Nephron progenitor cell (in vitro differentiated cells): ENCODE measurements around the gene RGS8.

ENCODE experiments used
- DNase-seq: peaks from one replicate; pipeline ENCODE4 v3.0.0; 2021
- H3K27ac Mint-ChIP-seq: 2 replicates; pipeline ENCODE4 v1.8.0; 2021; ENCODE audit warnings: mild to moderate bottlenecking, moderate library complexity, mixed read lengths
- H3K27me3 Mint-ChIP-seq: 2 replicates; pipeline ENCODE4 v1.8.0; 2021; ENCODE audit warnings: mild to moderate bottlenecking, low read depth, mixed read lengths; ENCODE audit not compliant: poor library complexity
- H3K36me3 Mint-ChIP-seq: 2 replicates; pipeline ENCODE4 v1.8.0; 2021; ENCODE audit warnings: low read depth, mixed read lengths
- H3K4me1 Mint-ChIP-seq: 2 replicates; pipeline ENCODE4 v1.8.0; 2021; ENCODE audit warnings: mixed read lengths
- H3K4me3 Mint-ChIP-seq: 2 replicates; pipeline ENCODE4 v1.8.0; 2021; ENCODE audit warnings: mild to moderate bottlenecking, moderate library complexity, mixed read lengths
- H3K9me3 Mint-ChIP-seq: 2 replicates; pipeline ENCODE4 v1.8.0; 2021; ENCODE audit warnings: mild to moderate bottlenecking, moderate library complexity, mixed read lengths
- TF ChIP-seq, protein P1 (sequence below): fragments of 200-600 bp; sonication (generic); IDR thresholded peaks from 2 replicates; pipeline ENCODE4 v1.5.0; 2021; ENCODE audit warnings: antibody characterized with exemption

The RGS8 gene

DNA sequence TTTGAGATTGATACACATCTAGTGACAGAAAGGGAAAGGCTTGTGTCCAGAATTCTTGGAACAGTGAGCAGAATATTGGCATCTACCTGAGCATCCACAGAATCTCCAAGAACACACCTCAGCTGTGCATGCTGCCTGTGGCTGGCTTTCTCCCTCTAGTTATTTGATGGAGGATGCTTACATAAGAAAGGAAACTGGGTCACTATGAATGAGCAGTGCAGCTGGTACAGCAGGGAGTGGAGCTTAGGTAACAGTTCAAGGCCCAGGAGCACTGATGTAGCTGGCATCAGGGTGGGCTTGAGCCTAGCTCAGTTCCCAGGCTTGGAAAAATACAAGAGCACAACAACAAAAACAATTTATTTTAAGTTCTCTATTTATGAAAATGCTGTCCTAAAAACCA lies 26.3 kb downstream of the RGS8 start:
- H3K4me1 Mint-ChIP-seq = peaks cover 14% of the 10 kb centered on the region
- no peaks in the 10 kb centered on the region for H3K9me3 Mint-ChIP-seq
- DNase-seq = no peak
- H3K27me3 Mint-ChIP-seq = peaks cover 25% of the 10 kb centered on the region
- H3K27ac Mint-ChIP-seq = no peak overlapping the region
- TF ChIP-seq, protein P1, sequence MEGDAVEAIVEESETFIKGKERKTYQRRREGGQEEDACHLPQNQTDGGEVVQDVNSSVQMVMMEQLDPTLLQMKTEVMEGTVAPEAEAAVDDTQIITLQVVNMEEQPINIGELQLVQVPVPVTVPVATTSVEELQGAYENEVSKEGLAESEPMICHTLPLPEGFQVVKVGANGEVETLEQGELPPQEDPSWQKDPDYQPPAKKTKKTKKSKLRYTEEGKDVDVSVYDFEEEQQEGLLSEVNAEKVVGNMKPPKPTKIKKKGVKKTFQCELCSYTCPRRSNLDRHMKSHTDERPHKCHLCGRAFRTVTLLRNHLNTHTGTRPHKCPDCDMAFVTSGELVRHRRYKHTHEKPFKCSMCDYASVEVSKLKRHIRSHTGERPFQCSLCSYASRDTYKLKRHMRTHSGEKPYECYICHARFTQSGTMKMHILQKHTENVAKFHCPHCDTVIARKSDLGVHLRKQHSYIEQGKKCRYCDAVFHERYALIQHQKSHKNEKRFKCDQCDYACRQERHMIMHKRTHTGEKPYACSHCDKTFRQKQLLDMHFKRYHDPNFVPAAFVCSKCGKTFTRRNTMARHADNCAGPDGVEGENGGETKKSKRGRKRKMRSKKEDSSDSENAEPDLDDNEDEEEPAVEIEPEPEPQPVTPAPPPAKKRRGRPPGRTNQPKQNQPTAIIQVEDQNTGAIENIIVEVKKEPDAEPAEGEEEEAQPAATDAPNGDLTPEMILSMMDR = no peak
- H3K36me3 Mint-ChIP-seq = no peaks in the 10 kb centered on the region
- H3K4me3 Mint-ChIP-seq = no peak overlapping the region

DNA sequence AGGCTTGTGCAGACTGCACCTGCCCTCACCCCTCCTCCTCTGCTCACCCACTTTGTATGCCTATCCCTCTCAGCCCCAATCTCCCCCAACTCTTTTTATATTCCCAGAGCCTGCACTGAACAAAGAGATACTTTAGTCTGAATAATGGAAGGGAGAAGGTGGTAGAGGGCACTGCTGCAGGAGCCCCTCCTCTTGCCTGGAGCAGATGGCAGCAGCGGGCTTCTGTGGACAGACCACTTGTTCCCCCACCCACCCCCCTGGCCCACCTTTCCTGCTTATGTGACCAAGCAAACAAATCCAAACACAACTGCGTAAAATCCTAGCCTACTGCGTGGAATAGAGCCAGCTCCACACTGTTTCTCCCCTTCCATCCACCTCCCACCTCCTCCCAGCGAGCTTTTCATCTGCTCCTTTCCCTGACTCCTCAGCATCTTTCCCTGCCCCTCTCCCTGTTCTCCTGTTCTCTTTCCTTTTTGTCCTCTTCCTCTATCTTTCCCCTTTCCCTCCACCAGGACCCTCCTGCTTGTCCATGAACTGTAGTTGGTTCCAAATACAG lies 27.5 kb downstream of the RGS8 start:
- TF ChIP-seq, protein P1 = no peak
- H3K4me1 Mint-ChIP-seq = peaks cover 6% of the 10 kb centered on the region
- no peak overlapping the region for H3K27ac Mint-ChIP-seq

DNA sequence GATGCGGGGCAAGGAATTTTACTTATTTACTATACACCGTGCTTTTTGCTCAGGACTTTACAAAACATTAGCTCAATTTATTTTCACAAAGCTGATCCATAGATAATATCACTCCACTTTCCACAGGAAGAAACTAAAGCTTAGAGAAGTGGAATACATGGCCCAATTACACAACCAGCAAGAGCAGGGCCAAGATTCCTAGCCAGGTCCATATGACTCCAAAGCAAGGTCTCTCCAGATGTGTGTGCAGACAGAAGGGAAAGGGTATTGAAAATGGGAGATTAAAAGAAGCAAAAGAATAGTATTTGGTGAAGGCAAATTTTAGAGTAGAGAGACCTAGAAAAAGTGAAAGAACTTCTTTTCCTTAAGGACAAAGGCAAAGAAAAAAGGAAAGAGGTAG lies 30.4 kb downstream of the RGS8 start:
- TF ChIP-seq, protein P1 = no peak
- DNase-seq = no peak
- Mint-ChIP-seq H3K4me3 (no peak overlapping the region), H3K27me3 (peaks cover 15% of the 10 kb centered on the region), H3K27ac (no peak overlapping the region), H3K36me3 (no peaks in the 10 kb centered on the region), H3K9me3 (no peaks in the 10 kb centered on the region), H3K4me1 (no peaks in the 10 kb centered on the region)

More for the DNA sequence above, 27.5 kb downstream of the RGS8 start:
- Mint-ChIP-seq H3K9me3 (no peaks in the 10 kb centered on the region), H3K36me3 (no peaks in the 10 kb centered on the region), H3K27me3 (peaks cover 20% of the 10 kb centered on the region), H3K4me3 (no peak overlapping the region)
- DNase-seq = no peak

DNA sequence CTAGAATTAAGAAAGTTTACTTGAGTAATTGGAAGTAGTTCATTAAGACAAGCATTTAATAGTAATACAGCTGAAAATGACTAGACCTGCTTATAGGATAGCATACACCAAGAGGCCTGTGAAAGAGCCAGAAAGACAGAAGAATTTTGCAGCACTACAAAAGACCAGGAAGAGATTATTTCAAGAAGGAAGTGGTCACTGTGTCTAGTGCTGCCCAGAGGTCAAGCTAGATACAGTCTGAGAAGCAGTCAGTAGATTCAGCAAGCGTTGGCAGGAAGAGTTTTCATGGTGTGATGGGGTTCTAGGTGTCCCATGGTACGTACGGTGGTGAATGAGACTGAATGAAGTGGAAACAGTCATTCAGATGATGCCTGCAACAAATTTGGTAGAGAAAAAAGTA lies 31.5 kb downstream of the RGS8 start:
- DNase-seq = no peak
- Mint-ChIP-seq H3K4me3 (no peak overlapping the region), H3K9me3 (no peaks in the 10 kb centered on the region), H3K36me3 (no peaks in the 10 kb centered on the region), H3K4me1 (no peaks in the 10 kb centered on the region), H3K27ac (no peak overlapping the region), H3K27me3 (peaks cover 13% of the 10 kb centered on the region)
- TF ChIP-seq, protein P1 = no peak

GRCh38 chr1:182651339-182651724 lies 33.1 kb downstream of the RGS8 start:
- Mint-ChIP-seq H3K27me3 (no peaks in the 10 kb centered on the region), H3K9me3 (no peaks in the 10 kb centered on the region), H3K4me3 (no peak overlapping the region), H3K4me1 (no peaks in the 10 kb centered on the region), H3K27ac (no peak overlapping the region), H3K36me3 (no peaks in the 10 kb centered on the region)
- TF ChIP-seq, protein P1 = no peak
- no peak for DNase-seq

- Mint-ChIP-seq H3K4me1 (no peaks in the 10 kb centered on the region), H3K27me3 (no peaks in the 10 kb centered on the region), H3K4me3 (no peak overlapping the region), H3K9me3 (no peaks in the 10 kb centered on the region), H3K36me3 (no peaks in the 10 kb centered on the region), H3K27ac (no peak overlapping the region)
- no peak for DNase-seq
- TF ChIP-seq, protein P1 = no peak
Observed at GRCh38 chr1:182650678-182651338, 33.6 kb downstream of the RGS8 start.
